Lower leg skin (tissue), 3 donors: Measurements from ENCODE around the gene ASPDH.

Source experiments
- POLR2A ChIP-seq, 2 donors: fragments of 450-650 bp; IDR thresholded peaks; one replicate each; pipeline ENCODE4 v1.6.1; 2016 to 2017; ENCODE audit warnings: antibody characterized with exemption in 2 of 2, mild to moderate bottlenecking in 1 of 2, moderate library complexity in 1 of 2
- TF ChIP-seq, protein P1 (sequence below), 3 donors: fragments of 450-650 bp; IDR thresholded peaks; one replicate each; pipeline ENCODE4 v1.5.1; 2016; ENCODE audit warnings: antibody characterized with exemption in 3 of 3, mild to moderate bottlenecking in 3 of 3, moderate library complexity in 2 of 3

DNA sequence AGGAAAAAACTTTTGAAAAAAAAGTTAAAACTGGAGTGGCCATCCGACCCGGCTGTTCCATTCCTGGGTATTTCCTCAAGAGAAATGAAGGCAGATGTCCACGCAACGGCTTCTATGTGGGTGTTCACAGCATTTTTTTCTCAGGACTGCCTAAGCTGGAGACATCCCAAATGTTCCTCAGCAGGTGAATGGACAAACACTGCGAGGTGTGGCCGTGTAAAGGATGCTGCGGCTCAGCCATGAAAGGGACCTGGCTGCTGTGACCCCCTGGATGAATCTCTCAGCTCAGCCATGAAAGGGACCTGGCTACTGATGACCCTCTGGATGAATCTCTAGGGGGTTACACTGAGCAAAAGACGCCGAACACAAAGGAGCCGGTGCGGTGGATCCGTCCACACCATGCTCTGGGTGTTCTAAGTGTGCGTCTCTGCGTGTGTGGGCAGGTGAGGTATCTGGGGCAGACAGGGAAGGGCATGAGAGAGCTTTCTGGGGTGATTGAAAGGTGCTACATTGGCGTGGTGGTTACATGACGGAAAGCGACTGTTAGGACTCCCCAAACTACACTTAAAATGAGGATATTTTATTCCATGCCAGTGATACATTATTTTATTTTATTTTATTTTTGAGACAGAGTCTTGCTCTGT lies 7.2 kb upstream of the ASPDH start:
- TF ChIP-seq, protein P1, sequence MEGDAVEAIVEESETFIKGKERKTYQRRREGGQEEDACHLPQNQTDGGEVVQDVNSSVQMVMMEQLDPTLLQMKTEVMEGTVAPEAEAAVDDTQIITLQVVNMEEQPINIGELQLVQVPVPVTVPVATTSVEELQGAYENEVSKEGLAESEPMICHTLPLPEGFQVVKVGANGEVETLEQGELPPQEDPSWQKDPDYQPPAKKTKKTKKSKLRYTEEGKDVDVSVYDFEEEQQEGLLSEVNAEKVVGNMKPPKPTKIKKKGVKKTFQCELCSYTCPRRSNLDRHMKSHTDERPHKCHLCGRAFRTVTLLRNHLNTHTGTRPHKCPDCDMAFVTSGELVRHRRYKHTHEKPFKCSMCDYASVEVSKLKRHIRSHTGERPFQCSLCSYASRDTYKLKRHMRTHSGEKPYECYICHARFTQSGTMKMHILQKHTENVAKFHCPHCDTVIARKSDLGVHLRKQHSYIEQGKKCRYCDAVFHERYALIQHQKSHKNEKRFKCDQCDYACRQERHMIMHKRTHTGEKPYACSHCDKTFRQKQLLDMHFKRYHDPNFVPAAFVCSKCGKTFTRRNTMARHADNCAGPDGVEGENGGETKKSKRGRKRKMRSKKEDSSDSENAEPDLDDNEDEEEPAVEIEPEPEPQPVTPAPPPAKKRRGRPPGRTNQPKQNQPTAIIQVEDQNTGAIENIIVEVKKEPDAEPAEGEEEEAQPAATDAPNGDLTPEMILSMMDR (IDR thresholded peaks at IDR 0.05), result no peak
- TF ChIP-seq POLR2A (IDR thresholded peaks at IDR 0.05), result no peak
